ENCODE results near the gene TUBA3E. TPM values are rescaled to one million over a fixed set of nuclear protein-coding genes. Genes with fewer than 3 reads are reported as not detected.

TUBA3E gene
- total and polyA plus RNA-seq, 2 donors = not detected

Other genes with a start within 250 kb of the TUBA3E start
- 0.11 TPM for gene RAB6C, start 218.8 kb downstream of the TUBA3E start, total RNA-seq
- 0.08 TPM for gene RAB6C, start 218.8 kb downstream of the TUBA3E start, polyA plus RNA-seq
- gene POTEF, start 69.2 kb downstream of the TUBA3E start, total RNA-seq = not detected
- not detected for gene POTEF, start 69.2 kb downstream of the TUBA3E start, polyA plus RNA-seq
- 5.2 TPM for gene CCDC74B, start 53.3 kb downstream of the TUBA3E start, total RNA-seq
- 8.1 TPM for gene CCDC74B, start 53.3 kb downstream of the TUBA3E start, polyA plus RNA-seq
- gene SMPD4, start 16.8 kb downstream of the TUBA3E start, total RNA-seq = 15.6 TPM
- gene SMPD4, start 16.8 kb downstream of the TUBA3E start, polyA plus RNA-seq = 40.8 TPM
- 50.4 TPM for gene MZT2B, start 16.2 kb downstream of the TUBA3E start, total RNA-seq
- 251 TPM for gene MZT2B, start 16.2 kb downstream of the TUBA3E start, polyA plus RNA-seq
- gene IMP4, start 144.5 kb upstream of the TUBA3E start, total RNA-seq = 22.3 TPM
- gene IMP4, start 144.5 kb upstream of the TUBA3E start, polyA plus RNA-seq = 102 TPM
- 28.6 TPM for gene PTPN18, start 157.6 kb upstream of the TUBA3E start, total RNA-seq
- gene PTPN18, start 157.6 kb upstream of the TUBA3E start, polyA plus RNA-seq = 42.4 TPM

All from urinary bladder (tissue), 2 donors.